ENCODE data around the gene OBI1. TPM values are rescaled to one million over a fixed set of nuclear protein-coding genes. Genes with fewer than 3 reads are reported as not detected.

OBI1 gene
- total and polyA plus RNA-seq, 9 of the 15 experiments (the other 6 are each of a cell fraction or from before 2014, with no cell fraction given): 8.7 to 18.4 (median 14.2) TPM

- Histone ChIP-seq H3K27ac (ENCODE audit: extremely low read depth, low read depth, low read length) (no peak overlapping the region), H3K9ac (ENCODE audit: insufficient read depth in 1 of 2, low read depth in 2 of 2, low read length in 2 of 2) (no peak overlapping the region), H3K4me1 (replicated peaks in 1 of 2; ENCODE audit: control insufficient read depth in 2 of 2, insufficient read depth in 2 of 2, low read length in 2 of 2) (no peaks in the 10 kb centered on the region), H3K27me3 (ENCODE audit: control insufficient read depth in 2 of 2, insufficient read depth in 2 of 2, low read length in 2 of 2) (peaks cover 0 to 4% of the 10 kb centered on the region in 2 experiments; a peak in 2 of 5 replicates), H2AFZ (ENCODE audit: low read depth, low read length) (no peak overlapping the region), H4K20me1 (replicated peaks; ENCODE audit: control insufficient read depth, insufficient read depth, low read length) (no peaks in the 10 kb centered on the region), H3K4me3 (no peak overlapping the region), H3K9me1 (ENCODE audit: control insufficient read depth, insufficient read depth, low read length) (no peaks in the 10 kb centered on the region), H3K4me2 (ENCODE audit: insufficient read depth, low read length) (no peak overlapping the region), H3K36me3 (ENCODE audit: control insufficient read depth, insufficient read depth, low read length) (no peaks in the 10 kb centered on the region), H3K79me2 (ENCODE audit: control insufficient read depth, insufficient read depth, low read length) (no peaks in the 10 kb centered on the region), H3K9me3 (replicated peaks; ENCODE audit: control insufficient read depth, insufficient read depth, low read depth, low read length) (no peaks in the 10 kb centered on the region)
- ATAC-seq: no peak
- TF ChIP-seq ZNF3 (CRISPR knock-in tag; IDR thresholded peaks at IDR 0.05): no peak
- no peak for TF ChIP-seq ZHX1 (conservative IDR thresholded peaks at IDR 0.05; ENCODE audit: low read length)
- TF ChIP-seq TRIM24 (IDR thresholded peaks at IDR 0.05): no peak
- no peak for TF ChIP-seq DEAF1 (CRISPR knock-in tag; IDR thresholded peaks at IDR 0.05)
- no peak for TF ChIP-seq USF1 (CRISPR knock-in tag; IDR thresholded peaks at IDR 0.05)
- no peak for TF ChIP-seq ZNF140 (CRISPR knock-in tag; IDR thresholded peaks at IDR 0.05)
- TF ChIP-seq SMARCA4 (IDR thresholded peaks at IDR 0.05): no peak
- TF ChIP-seq HMG20B (CRISPR knock-in tag; IDR thresholded peaks at IDR 0.05): no peak
- TF ChIP-seq NCOA4 (IDR thresholded peaks at IDR 0.05; ENCODE audit: partially characterized antibody): no peak
- 2% methylated on average over 3 of the region's 3 CpGs for WGBS (ENCODE audit: insufficient coverage, low coverage, missing lambda C conversion rate)
- DNase-seq (ENCODE audit: extremely low read depth in 1 of 4, low spot score in 3 of 4): no peak
- no TSS peak for BruUV-seq (replicated peaks)
- CTCF ChIA-PET (ENCODE audit: low intra/inter-chr PET ratio): no interaction called here
- no peak for FAIRE-seq
- POLR2A ChIA-PET: no interaction called here
- in situ Hi-C loops (cut with MboI) (no loop called here), intact Hi-C loops (cut with micrococcal nuclease) (loop anchor here (10.0 kb wide), 1 partner anchor 540 kb away; no protein-coding TSS in a partner anchor)
Measured at GRCh38 chr13:78675112-78675511, 16.2 kb upstream of the OBI1 start.

Measured in K562 (cell line).